GM12801 (cell line): ENCODE results near the gene PRR22.

Experiments used
- TF ChIP-seq, protein P1 (sequence below): IDR thresholded peaks from one replicate; pipeline ENCODE4 v1.5.1; 2011; ENCODE audit warnings: control low read depth; ENCODE audit not compliant: insufficient read length; ENCODE audit errors: extremely low read depth

PRR22 gene

GRCh38 chr19:5803752-5804515 is 19.4 kb upstream of the PRR22 start:
- TF ChIP-seq, protein P1, sequence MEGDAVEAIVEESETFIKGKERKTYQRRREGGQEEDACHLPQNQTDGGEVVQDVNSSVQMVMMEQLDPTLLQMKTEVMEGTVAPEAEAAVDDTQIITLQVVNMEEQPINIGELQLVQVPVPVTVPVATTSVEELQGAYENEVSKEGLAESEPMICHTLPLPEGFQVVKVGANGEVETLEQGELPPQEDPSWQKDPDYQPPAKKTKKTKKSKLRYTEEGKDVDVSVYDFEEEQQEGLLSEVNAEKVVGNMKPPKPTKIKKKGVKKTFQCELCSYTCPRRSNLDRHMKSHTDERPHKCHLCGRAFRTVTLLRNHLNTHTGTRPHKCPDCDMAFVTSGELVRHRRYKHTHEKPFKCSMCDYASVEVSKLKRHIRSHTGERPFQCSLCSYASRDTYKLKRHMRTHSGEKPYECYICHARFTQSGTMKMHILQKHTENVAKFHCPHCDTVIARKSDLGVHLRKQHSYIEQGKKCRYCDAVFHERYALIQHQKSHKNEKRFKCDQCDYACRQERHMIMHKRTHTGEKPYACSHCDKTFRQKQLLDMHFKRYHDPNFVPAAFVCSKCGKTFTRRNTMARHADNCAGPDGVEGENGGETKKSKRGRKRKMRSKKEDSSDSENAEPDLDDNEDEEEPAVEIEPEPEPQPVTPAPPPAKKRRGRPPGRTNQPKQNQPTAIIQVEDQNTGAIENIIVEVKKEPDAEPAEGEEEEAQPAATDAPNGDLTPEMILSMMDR = no peak

DNA sequence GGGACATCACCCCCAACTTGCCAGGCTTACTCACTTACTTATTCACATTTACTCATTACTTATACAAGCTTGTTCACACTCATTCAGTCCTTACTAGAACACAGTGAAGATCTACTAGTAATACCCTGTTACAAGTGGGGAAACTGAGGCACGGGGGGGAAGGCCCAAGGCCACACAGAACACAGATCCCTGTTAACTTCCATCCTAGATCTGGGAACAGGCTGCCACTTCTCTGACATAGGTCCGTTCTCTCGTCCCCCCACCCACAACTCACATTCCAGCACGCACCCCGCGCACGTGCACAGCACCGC is 18.9 kb upstream of the PRR22 start:
- TF ChIP-seq, protein P1 = no peak

- TF ChIP-seq, protein P1 = no peak
These were observed 17.5 kb upstream of the PRR22 start for GRCh38 chr19:5801796-5802619.

GRCh38 chr19:5800361-5801270 is 16.1 kb upstream of the PRR22 start:
- TF ChIP-seq, protein P1 = no peak

- TF ChIP-seq, protein P1 = no peak
These were observed 15.0 kb upstream of the PRR22 start for GRCh38 chr19:5799247-5800241.

GRCh38 chr19:5798244-5798643 is 13.7 kb upstream of the PRR22 start:
- TF ChIP-seq, protein P1 = no peak
